ENCODE data around the gene OR51A7.
"Not testable (repeated sequence)": the region's sequence is repeated elsewhere in the genome, so short reads cannot be mapped to it uniquely, and the experiment has no call there.

The OR51A7 gene

DNA sequence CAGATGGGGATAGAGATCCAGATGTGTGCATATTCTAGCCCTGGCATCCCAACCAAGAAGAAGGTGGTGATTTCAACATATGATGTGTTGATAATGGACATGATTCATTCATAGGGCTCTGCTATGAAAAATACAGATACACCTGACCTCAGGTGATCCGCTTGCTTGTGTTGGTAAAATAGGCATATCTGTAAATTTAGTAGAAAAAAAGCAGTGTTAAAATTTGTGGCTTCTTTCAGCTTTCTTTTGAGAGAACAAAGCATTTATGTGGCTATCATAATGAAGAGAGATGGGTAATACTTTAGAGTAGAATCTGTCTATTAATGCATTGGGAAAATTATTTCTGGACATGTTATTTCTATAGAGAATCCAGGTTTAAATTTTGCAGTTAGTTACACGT lies 52.0 kb downstream of the OR51A7 start, which contains the start of gene OR51A2:
Gene OR51A2 (minus strand): TSS at position 101 of the 400 bp plus-strand sequence. CDS start 0 bp downstream, at position 101.
- not testable (repeated sequence) for DNase-seq (ENCODE audit: low spot score)

DNA sequence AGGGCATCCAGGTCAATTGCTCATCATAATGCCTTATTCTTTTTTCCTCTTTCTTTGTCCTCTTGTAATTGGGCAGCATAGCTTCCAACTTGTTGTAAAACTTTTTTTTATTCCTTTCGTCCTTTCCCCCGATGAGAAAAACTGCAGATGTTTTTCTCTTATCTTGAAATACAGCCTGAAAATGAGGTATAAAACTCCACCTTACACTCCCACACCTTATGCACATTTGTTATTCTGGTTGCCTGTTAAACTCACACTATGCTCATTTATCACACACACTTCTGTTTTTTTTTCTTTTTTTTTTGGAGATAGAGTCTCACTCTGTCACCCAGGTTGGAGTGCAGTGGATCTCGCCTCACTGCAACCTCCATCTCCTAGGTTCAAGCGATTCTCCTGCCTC lies 53.8 kb downstream of the OR51A7 start:
- no peak for DNase-seq (ENCODE audit: low spot score)
